SU-DHL-6 (cell line): ENCODE data around the gene LAD1.

Source experiments
- EZH2phosphoT487 ChIP-seq: fragments of 200-600 bp; sonication (generic), shearing (Covaris generic); conservative IDR thresholded peaks from 2 replicates; pipeline ENCODE4 v1.6.1; 2018; ENCODE audit warnings: mild to moderate bottlenecking, antibody characterized with exemption, low read length, moderate library complexity, mixed read lengths
- TF ChIP-seq, protein P1 (sequence below): fragments of 200-600 bp; sonication (generic); IDR thresholded peaks from one replicate; pipeline ENCODE4 v1.5.1; 2017; ENCODE audit warnings: antibody characterized with exemption, mild to moderate bottlenecking, low read length, moderate library complexity; ENCODE audit not compliant: insufficient read depth, poor library complexity, severe bottlenecking

DNA sequence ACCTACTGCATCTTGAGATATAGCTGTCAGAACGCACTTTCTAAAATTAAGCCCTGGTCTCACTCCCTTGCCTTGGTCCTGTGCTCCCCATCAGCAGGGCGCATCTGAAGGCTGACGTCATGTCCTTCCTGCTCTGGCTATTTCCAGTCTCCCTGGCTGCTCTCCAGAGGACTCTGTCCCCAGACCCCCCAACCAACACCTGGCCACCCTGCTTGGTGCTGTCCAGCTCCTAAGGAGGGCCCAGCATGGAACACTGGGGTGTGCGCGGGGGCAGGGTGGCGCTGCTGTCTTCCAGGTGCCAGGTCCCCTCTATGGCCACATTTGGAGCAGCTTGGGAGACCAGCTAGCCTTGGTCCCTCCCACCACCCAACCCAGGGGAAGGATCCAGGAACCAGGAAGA lies 29.9 kb downstream of the LAD1 start:
- TF ChIP-seq, protein P1, sequence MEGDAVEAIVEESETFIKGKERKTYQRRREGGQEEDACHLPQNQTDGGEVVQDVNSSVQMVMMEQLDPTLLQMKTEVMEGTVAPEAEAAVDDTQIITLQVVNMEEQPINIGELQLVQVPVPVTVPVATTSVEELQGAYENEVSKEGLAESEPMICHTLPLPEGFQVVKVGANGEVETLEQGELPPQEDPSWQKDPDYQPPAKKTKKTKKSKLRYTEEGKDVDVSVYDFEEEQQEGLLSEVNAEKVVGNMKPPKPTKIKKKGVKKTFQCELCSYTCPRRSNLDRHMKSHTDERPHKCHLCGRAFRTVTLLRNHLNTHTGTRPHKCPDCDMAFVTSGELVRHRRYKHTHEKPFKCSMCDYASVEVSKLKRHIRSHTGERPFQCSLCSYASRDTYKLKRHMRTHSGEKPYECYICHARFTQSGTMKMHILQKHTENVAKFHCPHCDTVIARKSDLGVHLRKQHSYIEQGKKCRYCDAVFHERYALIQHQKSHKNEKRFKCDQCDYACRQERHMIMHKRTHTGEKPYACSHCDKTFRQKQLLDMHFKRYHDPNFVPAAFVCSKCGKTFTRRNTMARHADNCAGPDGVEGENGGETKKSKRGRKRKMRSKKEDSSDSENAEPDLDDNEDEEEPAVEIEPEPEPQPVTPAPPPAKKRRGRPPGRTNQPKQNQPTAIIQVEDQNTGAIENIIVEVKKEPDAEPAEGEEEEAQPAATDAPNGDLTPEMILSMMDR: no peak
- no peak for TF ChIP-seq EZH2phosphoT487
